ENCODE results near the gene CLEC19A. TPM values are rescaled to one million over a fixed set of nuclear protein-coding genes. Genes with fewer than 3 reads are reported as not detected.

The CLEC19A gene
- total and polyA plus RNA-seq, 2 experiments from 2014 or later, result not detected

DNA sequence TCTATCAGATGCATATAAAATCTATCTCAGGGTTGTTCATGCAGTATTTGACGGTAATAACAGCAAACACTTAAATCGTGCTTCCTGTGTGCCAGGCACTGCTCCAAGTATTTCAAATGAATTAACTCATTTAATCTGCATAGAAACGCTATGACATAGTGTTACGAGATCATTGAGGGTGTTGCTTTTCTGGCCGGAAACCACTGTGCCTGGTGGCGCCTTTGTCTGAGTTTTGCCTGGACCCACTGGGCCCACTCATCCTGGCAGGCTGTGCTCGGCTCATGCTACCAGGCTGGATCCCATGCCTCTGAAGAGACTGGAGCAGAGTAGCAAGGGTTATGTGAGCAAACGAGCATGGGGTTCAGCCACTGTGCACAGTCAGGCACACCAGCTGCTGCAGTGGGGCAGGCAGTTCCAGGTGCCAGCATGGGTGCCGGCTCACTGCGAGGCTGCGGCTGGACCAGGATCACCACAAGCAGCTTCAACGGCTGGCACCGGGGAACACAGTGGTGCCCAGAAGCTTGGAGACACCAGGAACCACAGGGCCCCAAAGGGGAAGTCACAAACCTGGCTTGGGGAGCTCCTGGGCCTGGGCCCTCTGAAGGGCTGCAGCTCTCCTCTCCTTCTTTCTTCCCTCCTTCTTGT lies 45.9 kb upstream of the CLEC19A start:
- no peaks in the 10 kb centered on the region for H3K4me1 Mint-ChIP-seq

More for the DNA sequence above, 45.9 kb upstream of the CLEC19A start:
- Histone ChIP-seq H3K4me1 (ENCODE audit: insufficient read depth) (no peaks in the 10 kb centered on the region), H3K36me3 (ENCODE audit: insufficient read depth) (no peaks in the 10 kb centered on the region), H2AFZ (no peak overlapping the region), H3K27ac (ENCODE audit: low read depth) (no peak overlapping the region), H3K4me2 (no peak overlapping the region), H3K27me3 (ENCODE audit: insufficient read depth) (no peaks in the 10 kb centered on the region), H3F3A (replicated peaks; ENCODE audit: low read depth) (no peaks in the 10 kb centered on the region), H3K9me2 (ENCODE audit: insufficient read depth) (no peaks in the 10 kb centered on the region), H3K79me2 (replicated peaks; ENCODE audit: insufficient read depth) (no peaks in the 10 kb centered on the region), H4K20me1 (replicated peaks; ENCODE audit: insufficient read depth) (no peaks in the 10 kb centered on the region), H3K4me3 (no peak overlapping the region)
- TF ChIP-seq ZNF114 (CRISPR knock-in tag; IDR thresholded peaks at IDR 0.05) (no peak), JUNB (IDR thresholded peaks at IDR 0.05; ENCODE audit: unreplicated experiment) (no peak), POLR2AphosphoS5 (IDR thresholded peaks at IDR 0.05; ENCODE audit: low read depth) (no peak), EZH2phosphoT487 (IDR thresholded peaks at IDR 0.05; ENCODE audit: unreplicated experiment) (no peak), NANOG (IDR thresholded peaks at IDR 0.05; ENCODE audit: borderline replicate concordance) (no peak), STAT1 (IDR thresholded peaks at IDR 0.05; ENCODE audit: unreplicated experiment) (no peak), CREB1 (CRISPR knock-in tag; IDR thresholded peaks at IDR 0.05; ENCODE audit: low read depth) (no peak), ZNF331 (CRISPR knock-in tag; IDR thresholded peaks at IDR 0.05; ENCODE audit: low read depth) (no peak), EZH2 (IDR thresholded peaks at IDR 0.05; ENCODE audit: low read depth, unreplicated experiment) (no peak)
- TF ChIP-seq, protein P1, sequence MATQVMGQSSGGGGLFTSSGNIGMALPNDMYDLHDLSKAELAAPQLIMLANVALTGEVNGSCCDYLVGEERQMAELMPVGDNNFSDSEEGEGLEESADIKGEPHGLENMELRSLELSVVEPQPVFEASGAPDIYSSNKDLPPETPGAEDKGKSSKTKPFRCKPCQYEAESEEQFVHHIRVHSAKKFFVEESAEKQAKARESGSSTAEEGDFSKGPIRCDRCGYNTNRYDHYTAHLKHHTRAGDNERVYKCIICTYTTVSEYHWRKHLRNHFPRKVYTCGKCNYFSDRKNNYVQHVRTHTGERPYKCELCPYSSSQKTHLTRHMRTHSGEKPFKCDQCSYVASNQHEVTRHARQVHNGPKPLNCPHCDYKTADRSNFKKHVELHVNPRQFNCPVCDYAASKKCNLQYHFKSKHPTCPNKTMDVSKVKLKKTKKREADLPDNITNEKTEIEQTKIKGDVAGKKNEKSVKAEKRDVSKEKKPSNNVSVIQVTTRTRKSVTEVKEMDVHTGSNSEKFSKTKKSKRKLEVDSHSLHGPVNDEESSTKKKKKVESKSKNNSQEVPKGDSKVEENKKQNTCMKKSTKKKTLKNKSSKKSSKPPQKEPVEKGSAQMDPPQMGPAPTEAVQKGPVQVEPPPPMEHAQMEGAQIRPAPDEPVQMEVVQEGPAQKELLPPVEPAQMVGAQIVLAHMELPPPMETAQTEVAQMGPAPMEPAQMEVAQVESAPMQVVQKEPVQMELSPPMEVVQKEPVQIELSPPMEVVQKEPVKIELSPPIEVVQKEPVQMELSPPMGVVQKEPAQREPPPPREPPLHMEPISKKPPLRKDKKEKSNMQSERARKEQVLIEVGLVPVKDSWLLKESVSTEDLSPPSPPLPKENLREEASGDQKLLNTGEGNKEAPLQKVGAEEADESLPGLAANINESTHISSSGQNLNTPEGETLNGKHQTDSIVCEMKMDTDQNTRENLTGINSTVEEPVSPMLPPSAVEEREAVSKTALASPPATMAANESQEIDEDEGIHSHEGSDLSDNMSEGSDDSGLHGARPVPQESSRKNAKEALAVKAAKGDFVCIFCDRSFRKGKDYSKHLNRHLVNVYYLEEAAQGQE (IDR thresholded peaks at IDR 0.05; ENCODE audit: unreplicated experiment), result no peak
- TF ChIP-seq, protein P2, sequence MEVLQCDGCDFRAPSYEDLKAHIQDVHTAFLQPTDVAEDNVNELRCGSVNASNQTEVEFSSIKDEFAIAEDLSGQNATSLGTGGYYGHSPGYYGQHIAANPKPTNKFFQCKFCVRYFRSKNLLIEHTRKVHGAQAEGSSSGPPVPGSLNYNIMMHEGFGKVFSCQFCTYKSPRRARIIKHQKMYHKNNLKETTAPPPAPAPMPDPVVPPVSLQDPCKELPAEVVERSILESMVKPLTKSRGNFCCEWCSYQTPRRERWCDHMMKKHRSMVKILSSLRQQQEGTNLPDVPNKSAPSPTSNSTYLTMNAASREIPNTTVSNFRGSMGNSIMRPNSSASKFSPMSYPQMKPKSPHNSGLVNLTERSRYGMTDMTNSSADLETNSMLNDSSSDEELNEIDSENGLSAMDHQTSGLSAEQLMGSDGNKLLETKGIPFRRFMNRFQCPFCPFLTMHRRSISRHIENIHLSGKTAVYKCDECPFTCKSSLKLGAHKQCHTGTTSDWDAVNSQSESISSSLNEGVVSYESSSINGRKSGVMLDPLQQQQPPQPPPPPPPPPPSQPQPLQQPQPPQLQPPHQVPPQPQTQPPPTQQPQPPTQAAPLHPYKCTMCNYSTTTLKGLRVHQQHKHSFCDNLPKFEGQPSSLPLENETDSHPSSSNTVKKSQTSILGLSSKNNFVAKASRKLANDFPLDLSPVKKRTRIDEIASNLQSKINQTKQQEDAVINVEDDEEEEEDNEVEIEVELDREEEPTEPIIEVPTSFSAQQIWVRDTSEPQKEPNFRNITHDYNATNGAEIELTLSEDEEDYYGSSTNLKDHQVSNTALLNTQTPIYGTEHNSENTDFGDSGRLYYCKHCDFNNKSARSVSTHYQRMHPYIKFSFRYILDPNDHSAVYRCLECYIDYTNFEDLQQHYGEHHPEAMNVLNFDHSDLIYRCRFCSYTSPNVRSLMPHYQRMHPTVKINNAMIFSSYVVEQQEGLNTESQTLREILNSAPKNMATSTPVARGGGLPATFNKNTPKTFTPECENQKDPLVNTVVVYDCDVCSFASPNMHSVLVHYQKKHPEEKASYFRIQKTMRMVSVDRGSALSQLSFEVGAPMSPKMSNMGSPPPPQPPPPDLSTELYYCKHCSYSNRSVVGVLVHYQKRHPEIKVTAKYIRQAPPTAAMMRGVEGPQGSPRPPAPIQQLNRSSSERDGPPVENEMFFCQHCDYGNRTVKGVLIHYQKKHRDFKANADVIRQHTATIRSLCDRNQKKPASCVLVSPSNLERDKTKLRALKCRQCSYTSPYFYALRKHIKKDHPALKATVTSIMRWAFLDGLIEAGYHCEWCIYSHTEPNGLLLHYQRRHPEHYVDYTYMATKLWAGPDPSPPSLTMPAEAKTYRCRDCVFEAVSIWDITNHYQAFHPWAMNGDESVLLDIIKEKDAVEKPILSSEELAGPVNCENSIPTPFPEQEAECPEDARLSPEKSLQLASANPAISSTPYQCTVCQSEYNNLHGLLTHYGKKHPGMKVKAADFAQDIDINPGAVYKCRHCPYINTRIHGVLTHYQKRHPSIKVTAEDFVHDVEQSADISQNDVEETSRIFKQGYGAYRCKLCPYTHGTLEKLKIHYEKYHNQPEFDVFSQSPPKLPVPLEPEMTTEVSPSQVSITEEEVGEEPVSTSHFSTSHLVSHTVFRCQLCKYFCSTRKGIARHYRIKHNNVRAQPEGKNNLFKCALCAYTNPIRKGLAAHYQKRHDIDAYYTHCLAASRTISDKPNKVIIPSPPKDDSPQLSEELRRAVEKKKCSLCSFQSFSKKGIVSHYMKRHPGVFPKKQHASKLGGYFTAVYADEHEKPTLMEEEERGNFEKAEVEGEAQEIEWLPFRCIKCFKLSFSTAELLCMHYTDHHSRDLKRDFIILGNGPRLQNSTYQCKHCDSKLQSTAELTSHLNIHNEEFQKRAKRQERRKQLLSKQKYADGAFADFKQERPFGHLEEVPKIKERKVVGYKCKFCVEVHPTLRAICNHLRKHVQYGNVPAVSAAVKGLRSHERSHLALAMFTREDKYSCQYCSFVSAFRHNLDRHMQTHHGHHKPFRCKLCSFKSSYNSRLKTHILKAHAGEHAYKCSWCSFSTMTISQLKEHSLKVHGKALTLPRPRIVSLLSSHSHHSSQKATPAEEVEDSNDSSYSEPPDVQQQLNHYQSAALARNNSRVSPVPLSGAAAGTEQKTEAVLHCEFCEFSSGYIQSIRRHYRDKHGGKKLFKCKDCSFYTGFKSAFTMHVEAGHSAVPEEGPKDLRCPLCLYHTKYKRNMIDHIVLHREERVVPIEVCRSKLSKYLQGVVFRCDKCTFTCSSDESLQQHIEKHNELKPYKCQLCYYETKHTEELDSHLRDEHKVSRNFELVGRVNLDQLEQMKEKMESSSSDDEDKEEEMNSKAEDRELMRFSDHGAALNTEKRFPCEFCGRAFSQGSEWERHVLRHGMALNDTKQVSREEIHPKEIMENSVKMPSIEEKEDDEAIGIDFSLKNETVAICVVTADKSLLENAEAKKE (CRISPR knock-in tag; IDR thresholded peaks at IDR 0.05), result no peak
- TF ChIP-seq, protein P3, sequence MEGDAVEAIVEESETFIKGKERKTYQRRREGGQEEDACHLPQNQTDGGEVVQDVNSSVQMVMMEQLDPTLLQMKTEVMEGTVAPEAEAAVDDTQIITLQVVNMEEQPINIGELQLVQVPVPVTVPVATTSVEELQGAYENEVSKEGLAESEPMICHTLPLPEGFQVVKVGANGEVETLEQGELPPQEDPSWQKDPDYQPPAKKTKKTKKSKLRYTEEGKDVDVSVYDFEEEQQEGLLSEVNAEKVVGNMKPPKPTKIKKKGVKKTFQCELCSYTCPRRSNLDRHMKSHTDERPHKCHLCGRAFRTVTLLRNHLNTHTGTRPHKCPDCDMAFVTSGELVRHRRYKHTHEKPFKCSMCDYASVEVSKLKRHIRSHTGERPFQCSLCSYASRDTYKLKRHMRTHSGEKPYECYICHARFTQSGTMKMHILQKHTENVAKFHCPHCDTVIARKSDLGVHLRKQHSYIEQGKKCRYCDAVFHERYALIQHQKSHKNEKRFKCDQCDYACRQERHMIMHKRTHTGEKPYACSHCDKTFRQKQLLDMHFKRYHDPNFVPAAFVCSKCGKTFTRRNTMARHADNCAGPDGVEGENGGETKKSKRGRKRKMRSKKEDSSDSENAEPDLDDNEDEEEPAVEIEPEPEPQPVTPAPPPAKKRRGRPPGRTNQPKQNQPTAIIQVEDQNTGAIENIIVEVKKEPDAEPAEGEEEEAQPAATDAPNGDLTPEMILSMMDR (conservative IDR thresholded peaks at IDR 0.05; ENCODE audit: low read depth in 2 of 2), result no peak
- no peak for ATAC-seq
- Mint-ChIP-seq H3K4me3 (no peak overlapping the region), H3K27ac (no peak overlapping the region), H3K27me3 (ENCODE audit: insufficient read depth, low read depth, poor library complexity) (no peaks in the 10 kb centered on the region), H3K36me3 (ENCODE audit: low read depth) (peaks cover 46% of the 10 kb centered on the region), H3K9me3 (peaks cover 56% of the 10 kb centered on the region)
- DNase-seq (ENCODE audit: low spot score), result no peak
